ENCODE data around the gene ARHGEF17. TPM values are rescaled to one million over a fixed set of nuclear protein-coding genes. Genes with fewer than 3 reads are reported as not detected.

The ARHGEF17 gene
- total RNA-seq, 4 donors from 2014 or later: 82.8 to 196 (median 122) TPM

DNA sequence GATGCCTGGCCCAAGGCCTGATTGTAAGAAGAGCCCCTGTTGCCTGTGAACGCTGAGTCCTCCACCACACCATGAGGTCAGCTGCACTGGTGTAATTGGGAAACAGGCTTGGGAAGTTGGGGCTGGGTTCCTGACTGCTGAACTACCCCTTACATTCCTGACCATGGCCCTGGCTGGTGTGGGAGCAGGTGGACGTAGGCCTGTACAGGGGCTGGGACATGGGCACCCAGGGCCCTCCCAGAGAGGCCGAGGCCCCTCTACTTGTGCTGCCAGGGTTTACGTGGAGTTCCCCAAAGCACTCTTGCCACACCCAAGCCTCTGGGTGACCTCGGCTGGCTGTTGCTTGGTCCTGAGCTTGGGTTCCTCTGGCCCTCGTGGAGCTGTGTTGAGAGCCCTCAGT, 73.5 kb downstream of the ARHGEF17 start:
- H3K4me1 ChIP-seq: peaks cover 41 to 65% (median 43%) of the 10 kb centered on the region in 4 donors
- H3K27me3 ChIP-seq: no peaks in the 10 kb centered on the region
- intact Hi-C loops (cut with DNase I): no loop called here
- no peaks in the 10 kb centered on the region for H3K9me3 ChIP-seq
- no peak overlapping the region for H3K4me3 ChIP-seq
- H3K27ac ChIP-seq (replicated peaks in 1 of 4): no peak overlapping the region
- no peak for DNase-seq (ENCODE audit: extremely low spot score)
- 77% methylated on average over 6 of the region's 6 CpGs for WGBS
- no peaks in the 10 kb centered on the region for H3K36me3 ChIP-seq
- TF ChIP-seq POLR2A (IDR thresholded peaks at IDR 0.05; ENCODE audit: low read depth): no peak
- TF ChIP-seq EP300 (IDR thresholded peaks at IDR 0.05): no peak
- no peak for TF ChIP-seq POLR2AphosphoS5 (IDR thresholded peaks at IDR 0.05)
- TF ChIP-seq, protein P1, sequence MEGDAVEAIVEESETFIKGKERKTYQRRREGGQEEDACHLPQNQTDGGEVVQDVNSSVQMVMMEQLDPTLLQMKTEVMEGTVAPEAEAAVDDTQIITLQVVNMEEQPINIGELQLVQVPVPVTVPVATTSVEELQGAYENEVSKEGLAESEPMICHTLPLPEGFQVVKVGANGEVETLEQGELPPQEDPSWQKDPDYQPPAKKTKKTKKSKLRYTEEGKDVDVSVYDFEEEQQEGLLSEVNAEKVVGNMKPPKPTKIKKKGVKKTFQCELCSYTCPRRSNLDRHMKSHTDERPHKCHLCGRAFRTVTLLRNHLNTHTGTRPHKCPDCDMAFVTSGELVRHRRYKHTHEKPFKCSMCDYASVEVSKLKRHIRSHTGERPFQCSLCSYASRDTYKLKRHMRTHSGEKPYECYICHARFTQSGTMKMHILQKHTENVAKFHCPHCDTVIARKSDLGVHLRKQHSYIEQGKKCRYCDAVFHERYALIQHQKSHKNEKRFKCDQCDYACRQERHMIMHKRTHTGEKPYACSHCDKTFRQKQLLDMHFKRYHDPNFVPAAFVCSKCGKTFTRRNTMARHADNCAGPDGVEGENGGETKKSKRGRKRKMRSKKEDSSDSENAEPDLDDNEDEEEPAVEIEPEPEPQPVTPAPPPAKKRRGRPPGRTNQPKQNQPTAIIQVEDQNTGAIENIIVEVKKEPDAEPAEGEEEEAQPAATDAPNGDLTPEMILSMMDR (IDR thresholded peaks at IDR 0.05): no peak

DNA sequence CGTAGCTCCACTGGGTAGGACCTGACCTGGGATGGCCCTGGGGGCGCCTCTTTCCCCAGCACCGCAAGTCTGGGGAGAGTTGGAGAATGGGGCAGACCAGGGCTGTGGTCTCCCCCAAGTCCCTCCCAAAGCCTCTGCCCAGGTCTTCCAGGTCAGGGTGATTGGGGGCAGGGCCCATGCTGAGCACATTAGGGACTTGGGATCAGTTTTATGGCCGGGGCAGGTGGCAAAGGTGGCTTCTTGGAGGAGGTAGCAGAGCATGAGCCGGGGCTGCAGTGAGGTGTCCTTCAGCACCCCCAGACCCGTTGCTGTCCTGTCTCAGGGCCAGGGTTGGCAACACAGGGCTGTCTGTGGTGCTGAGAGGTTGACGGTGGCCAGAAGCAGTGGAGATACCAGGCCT, 74.1 kb downstream of the ARHGEF17 start:
- no peak overlapping the region for H3K27ac ChIP-seq (replicated peaks in 1 of 4)
- no peaks in the 10 kb centered on the region for H3K36me3 ChIP-seq
- H3K4me1 ChIP-seq: peaks cover 37 to 59% (median 38%) of the 10 kb centered on the region in 4 donors
- 94% methylated on average over 4 of the region's 7 CpGs for WGBS
- H3K27me3 ChIP-seq: no peaks in the 10 kb centered on the region
- no peak overlapping the region for H3K4me3 ChIP-seq
- intact Hi-C loops (cut with DNase I): no loop called here
- no peak for TF ChIP-seq POLR2A (IDR thresholded peaks at IDR 0.05; ENCODE audit: low read depth)
- TF ChIP-seq POLR2AphosphoS5 (IDR thresholded peaks at IDR 0.05): no peak
- TF ChIP-seq, protein P1 (IDR thresholded peaks at IDR 0.05): no peak
- no peaks in the 10 kb centered on the region for H3K9me3 ChIP-seq
- DNase-seq (ENCODE audit: extremely low spot score): no peak

DNA sequence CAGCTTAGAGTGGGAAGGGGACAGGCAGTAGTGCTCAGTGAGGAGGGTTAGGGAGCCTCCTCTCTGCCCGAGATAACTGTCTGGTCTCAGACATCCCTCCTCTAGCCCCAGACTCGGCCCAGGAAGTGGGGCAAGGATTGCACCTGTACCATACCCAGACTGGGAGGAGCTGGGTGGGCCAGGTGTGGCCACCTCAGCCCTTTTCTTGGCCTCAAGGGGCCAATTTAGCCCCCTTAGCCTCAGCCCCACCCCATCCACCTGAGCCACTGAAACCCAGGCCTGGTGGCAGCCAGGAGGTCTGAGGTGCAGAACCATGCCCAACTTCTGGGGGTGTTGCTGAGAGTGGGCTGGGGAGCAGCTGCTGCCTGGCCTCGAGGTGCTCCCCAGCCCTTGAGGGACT, 74.7 kb downstream of the ARHGEF17 start:
- no CpG with 5 or more reads among the region's 3 CpGs for WGBS
- intact Hi-C loops (cut with DNase I): no loop called here

DNA sequence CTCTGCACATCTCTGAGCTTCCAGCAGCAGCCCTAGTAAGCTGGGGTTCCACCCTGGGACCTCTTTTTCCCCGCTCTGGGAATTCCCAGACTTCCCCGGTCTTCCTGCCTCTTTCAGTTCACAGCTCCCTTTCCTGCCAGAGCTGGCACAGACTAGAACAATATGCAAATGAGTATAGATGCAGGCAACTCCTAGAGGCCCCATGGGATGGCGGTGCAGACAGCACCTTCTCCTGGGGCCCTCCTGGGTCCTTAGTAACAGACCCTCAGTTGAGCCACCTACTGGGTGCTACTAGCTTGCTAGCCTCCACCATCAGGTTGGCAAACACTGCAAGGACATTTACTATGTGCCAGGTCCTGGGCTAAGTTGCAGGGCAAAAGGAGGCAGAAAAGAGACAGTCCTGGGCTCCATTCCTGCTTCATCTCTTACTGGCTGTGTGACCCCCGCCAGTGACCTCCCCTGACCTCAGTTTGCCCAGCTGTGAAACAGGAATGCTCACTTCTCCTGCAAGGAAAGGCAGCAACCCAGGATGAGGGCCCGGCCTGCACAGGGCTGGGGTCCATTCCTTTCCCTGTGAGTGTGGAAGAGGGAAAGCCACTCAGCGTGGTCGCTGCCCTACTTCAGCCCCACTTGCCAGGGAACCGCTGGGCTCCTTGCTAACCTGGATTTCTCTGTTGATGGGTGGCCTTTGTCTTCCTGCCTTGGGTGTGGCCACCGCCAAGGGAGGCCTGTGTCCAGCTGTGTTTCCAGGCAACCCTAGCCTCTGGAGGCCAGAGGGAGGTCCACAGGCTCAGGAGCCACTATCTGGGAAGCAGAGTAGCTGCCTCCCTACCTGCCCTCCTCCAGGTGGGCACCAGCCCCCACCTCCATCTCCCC, 75.4 kb downstream of the ARHGEF17 start:
- Histone ChIP-seq H3K27ac (replicated peaks in 1 of 4) (no peak overlapping the region), H3K27me3 (no peaks in the 10 kb centered on the region), H3K4me1 (peaks cover 39 to 65% (median 42%) of the 10 kb centered on the region in 4 donors), H3K4me3 (no peak overlapping the region), H3K36me3 (no peaks in the 10 kb centered on the region), H3K9me3 (no peaks in the 10 kb centered on the region)
- WGBS: 69% methylated on average over 9 of the region's 9 CpGs
- intact Hi-C loops (cut with DNase I): no loop called here
- no peak for DNase-seq (ENCODE audit: extremely low spot score)
- TF ChIP-seq POLR2A (IDR thresholded peaks at IDR 0.05; ENCODE audit: low read depth): no peak
- TF ChIP-seq POLR2AphosphoS5 (IDR thresholded peaks at IDR 0.05): no peak
- TF ChIP-seq EP300 (IDR thresholded peaks at IDR 0.05): no peak
- TF ChIP-seq, protein P1 (IDR thresholded peaks at IDR 0.05): no peak

More for the DNA sequence above, 74.7 kb downstream of the ARHGEF17 start:
- no peak for TF ChIP-seq POLR2AphosphoS5 (IDR thresholded peaks at IDR 0.05)
- no peak for TF ChIP-seq POLR2A (IDR thresholded peaks at IDR 0.05; ENCODE audit: low read depth)
- TF ChIP-seq EP300 (IDR thresholded peaks at IDR 0.05): no peak
- TF ChIP-seq, protein P1 (IDR thresholded peaks at IDR 0.05): no peak
- H3K4me3 ChIP-seq: no peak overlapping the region
- no peaks in the 10 kb centered on the region for H3K36me3 ChIP-seq
- H3K27me3 ChIP-seq: no peaks in the 10 kb centered on the region
- H3K9me3 ChIP-seq: no peaks in the 10 kb centered on the region
- H3K27ac ChIP-seq (replicated peaks in 1 of 4): no peak overlapping the region
- DNase-seq (ENCODE audit: extremely low spot score): no peak
- H3K4me1 ChIP-seq: peaks cover 33 to 59% (median 36%) of the 10 kb centered on the region in 4 donors

Measured in esophagus muscularis mucosa (tissue), 4 donors.